ENCODE results near the gene FAM210B. TPM values are rescaled to one million over a fixed set of nuclear protein-coding genes. Genes with fewer than 3 reads are reported as not detected.
A peak's percentile ranks its signal among the peaks of the same experiment; 100 is the strongest.

FAM210B gene
- total and polyA plus RNA-seq, 9 of the 15 experiments (the other 6 are each of a cell fraction or from before 2014, with no cell fraction given): 12.1 to 87.3 (median 47.6) TPM

DNA sequence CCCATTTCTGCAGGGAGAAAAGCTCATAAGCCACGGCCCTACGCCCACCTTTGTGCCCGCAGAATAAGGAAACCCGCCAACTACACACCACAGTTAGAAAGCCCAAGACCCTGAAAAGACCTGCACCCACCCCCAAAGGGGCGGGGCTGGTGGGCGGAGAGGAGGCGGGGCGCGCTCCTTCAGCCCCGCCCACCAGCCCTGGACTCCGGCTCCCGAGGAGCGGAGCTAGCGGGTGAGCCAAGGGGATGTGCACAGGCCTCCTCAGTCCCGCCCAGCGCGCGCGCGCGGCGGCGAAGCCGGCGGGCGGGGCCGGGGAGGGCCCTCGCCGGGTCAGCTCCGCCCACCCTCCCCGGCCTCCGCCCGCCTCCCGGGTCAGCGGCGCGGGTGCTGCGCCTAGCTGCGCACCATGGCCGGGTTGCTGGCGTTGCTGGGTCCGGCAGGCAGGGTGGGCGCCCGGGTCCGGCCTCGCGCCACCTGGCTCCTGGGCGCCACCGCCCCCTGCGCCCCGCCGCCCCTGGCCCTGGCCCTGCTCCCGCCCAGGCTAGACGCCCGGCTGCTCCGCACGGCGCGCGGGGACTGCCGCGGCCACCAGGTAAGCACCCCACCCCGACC lies at the start of gene FAM210B (continued):
- TF ChIP-seq IRF2 (CRISPR knock-in tag; IDR thresholded peaks at IDR 0.05) (no peak), ZNF212 (CRISPR knock-in tag; IDR thresholded peaks at IDR 0.05) (no peak), BHLHE40 (IDR thresholded peaks at IDR 0.05; ENCODE audit: low read length) (no peak), NR2C2 (CRISPR knock-in tag; IDR thresholded peaks at IDR 0.05) (no peak), NR2C2 (tag; IDR thresholded peaks at IDR 0.05) (peak; percentile 89), SNIP1 (IDR thresholded peaks at IDR 0.05; ENCODE audit: low read depth) (no peak), ZNF3 (CRISPR knock-in tag; IDR thresholded peaks at IDR 0.05) (no peak), DPF2 (IDR thresholded peaks at IDR 0.05) (no peak), ZBTB7A (IDR thresholded peaks at IDR 0.05; ENCODE audit: borderline replicate concordance, control insufficient read depth, low read depth, low read length) (peak; percentile 82), GTF2A2 (tag; IDR thresholded peaks at IDR 0.05) (no peak), POLR2AphosphoS5 (IDR thresholded peaks at IDR 0.05; ENCODE audit: control insufficient read depth, insufficient read depth, low read depth, low read length) (0 out of 2 replicates have a peak, but pooled peaks have one; percentile 39), MAZ (CRISPR knock-in tag; conservative IDR thresholded peaks at IDR 0.05 in 1 of 2, IDR thresholded peaks at IDR 0.05 in 1 of 2) (peak; percentile 40 to 43; a peak in 3 of 4 replicates), TFAM (CRISPR knock-in tag; conservative IDR thresholded peaks at IDR 0.05) (no peak), RFX5 (IDR thresholded peaks at IDR 0.05; ENCODE audit: low read depth, low read length) (no peak), NFYB (IDR thresholded peaks at IDR 0.05; ENCODE audit: extremely low read depth, insufficient read length) (no peak), POLR2AphosphoS2 (IDR thresholded peaks at IDR 0.05; ENCODE audit: low read length) (no peak), MEIS2 (IDR thresholded peaks at IDR 0.05; ENCODE audit: partially characterized antibody) (no peak)
- TF ChIP-seq, protein P1, sequence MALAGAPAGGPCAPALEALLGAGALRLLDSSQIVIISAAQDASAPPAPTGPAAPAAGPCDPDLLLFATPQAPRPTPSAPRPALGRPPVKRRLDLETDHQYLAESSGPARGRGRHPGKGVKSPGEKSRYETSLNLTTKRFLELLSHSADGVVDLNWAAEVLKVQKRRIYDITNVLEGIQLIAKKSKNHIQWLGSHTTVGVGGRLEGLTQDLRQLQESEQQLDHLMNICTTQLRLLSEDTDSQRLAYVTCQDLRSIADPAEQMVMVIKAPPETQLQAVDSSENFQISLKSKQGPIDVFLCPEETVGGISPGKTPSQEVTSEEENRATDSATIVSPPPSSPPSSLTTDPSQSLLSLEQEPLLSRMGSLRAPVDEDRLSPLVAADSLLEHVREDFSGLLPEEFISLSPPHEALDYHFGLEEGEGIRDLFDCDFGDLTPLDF (CRISPR knock-in tag; IDR thresholded peaks at IDR 0.05): no peak
- TF ChIP-seq, protein P2, sequence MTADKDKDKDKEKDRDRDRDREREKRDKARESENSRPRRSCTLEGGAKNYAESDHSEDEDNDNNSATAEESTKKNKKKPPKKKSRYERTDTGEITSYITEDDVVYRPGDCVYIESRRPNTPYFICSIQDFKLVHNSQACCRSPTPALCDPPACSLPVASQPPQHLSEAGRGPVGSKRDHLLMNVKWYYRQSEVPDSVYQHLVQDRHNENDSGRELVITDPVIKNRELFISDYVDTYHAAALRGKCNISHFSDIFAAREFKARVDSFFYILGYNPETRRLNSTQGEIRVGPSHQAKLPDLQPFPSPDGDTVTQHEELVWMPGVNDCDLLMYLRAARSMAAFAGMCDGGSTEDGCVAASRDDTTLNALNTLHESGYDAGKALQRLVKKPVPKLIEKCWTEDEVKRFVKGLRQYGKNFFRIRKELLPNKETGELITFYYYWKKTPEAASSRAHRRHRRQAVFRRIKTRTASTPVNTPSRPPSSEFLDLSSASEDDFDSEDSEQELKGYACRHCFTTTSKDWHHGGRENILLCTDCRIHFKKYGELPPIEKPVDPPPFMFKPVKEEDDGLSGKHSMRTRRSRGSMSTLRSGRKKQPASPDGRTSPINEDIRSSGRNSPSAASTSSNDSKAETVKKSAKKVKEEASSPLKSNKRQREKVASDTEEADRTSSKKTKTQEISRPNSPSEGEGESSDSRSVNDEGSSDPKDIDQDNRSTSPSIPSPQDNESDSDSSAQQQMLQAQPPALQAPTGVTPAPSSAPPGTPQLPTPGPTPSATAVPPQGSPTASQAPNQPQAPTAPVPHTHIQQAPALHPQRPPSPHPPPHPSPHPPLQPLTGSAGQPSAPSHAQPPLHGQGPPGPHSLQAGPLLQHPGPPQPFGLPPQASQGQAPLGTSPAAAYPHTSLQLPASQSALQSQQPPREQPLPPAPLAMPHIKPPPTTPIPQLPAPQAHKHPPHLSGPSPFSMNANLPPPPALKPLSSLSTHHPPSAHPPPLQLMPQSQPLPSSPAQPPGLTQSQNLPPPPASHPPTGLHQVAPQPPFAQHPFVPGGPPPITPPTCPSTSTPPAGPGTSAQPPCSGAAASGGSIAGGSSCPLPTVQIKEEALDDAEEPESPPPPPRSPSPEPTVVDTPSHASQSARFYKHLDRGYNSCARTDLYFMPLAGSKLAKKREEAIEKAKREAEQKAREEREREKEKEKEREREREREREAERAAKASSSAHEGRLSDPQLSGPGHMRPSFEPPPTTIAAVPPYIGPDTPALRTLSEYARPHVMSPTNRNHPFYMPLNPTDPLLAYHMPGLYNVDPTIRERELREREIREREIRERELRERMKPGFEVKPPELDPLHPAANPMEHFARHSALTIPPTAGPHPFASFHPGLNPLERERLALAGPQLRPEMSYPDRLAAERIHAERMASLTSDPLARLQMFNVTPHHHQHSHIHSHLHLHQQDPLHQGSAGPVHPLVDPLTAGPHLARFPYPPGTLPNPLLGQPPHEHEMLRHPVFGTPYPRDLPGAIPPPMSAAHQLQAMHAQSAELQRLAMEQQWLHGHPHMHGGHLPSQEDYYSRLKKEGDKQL (CRISPR knock-in tag; IDR thresholded peaks at IDR 0.05; ENCODE audit: borderline replicate concordance): no peak
